B cell (primary cell): ENCODE data around the gene RUVBL2.

Experiments used
- EZH2 ChIP-seq: IDR thresholded peaks from 2 replicates; pipeline ENCODE4 v1.6.1; 2012; ENCODE audit warnings: borderline replicate concordance, low read depth, mild to moderate bottlenecking, moderate library complexity, low read length; ENCODE audit not compliant: insufficient read depth, poor library complexity, severe bottlenecking
- TF ChIP-seq, protein P1 (sequence below): fragments of 200-600 bp; IDR thresholded peaks from one replicate; pipeline ENCODE4 v1.8.0; 2022; ENCODE audit warnings: antibody characterized with exemption, mild to moderate bottlenecking

DNA sequence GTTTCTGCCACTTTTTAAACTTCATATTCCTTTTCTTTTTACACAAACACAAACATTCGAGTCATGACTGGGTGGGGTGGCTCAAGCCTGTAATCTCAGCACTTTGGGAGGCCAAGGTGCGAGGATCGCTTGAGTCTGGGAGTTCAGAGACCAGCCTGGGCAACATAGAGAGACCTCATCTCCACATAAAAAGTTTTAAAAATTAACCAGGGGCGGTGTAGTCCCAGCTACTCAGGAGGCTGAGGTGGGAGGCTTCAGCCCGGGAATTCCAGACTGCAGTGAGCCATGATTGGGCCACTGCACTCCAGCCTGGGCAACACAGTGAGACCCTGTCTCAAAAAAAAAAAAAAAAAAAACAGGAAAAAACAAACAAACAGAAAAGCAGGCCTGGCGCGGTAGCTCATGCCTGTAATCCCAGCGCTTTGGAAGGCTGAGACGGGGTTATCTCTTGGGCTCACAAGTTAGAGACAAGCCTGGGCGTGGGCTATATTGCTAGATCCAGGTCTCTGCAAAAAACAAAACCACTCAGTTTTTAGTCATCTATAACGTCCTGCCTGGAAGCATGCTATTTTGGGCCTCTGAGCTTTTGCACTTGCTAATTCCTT lies 39.6 kb upstream of the RUVBL2 start:
- TF ChIP-seq, protein P1, sequence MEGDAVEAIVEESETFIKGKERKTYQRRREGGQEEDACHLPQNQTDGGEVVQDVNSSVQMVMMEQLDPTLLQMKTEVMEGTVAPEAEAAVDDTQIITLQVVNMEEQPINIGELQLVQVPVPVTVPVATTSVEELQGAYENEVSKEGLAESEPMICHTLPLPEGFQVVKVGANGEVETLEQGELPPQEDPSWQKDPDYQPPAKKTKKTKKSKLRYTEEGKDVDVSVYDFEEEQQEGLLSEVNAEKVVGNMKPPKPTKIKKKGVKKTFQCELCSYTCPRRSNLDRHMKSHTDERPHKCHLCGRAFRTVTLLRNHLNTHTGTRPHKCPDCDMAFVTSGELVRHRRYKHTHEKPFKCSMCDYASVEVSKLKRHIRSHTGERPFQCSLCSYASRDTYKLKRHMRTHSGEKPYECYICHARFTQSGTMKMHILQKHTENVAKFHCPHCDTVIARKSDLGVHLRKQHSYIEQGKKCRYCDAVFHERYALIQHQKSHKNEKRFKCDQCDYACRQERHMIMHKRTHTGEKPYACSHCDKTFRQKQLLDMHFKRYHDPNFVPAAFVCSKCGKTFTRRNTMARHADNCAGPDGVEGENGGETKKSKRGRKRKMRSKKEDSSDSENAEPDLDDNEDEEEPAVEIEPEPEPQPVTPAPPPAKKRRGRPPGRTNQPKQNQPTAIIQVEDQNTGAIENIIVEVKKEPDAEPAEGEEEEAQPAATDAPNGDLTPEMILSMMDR = no peak
- TF ChIP-seq EZH2 = no peak
